HG03558 (cell line): ENCODE measurements around the gene NRXN3.

Experiments used
- ATAC-seq: cut with Tn5 transposase; IDR thresholded peaks from one replicate; pipeline ENCODE4 v1.9.1; 2021; ENCODE audit warnings: moderate number of reproducible peaks; ENCODE audit not compliant: unreplicated experiment; ENCODE audit errors: extremely low read depth

NRXN3 gene

GRCh38 chr14:78313499-78313898 is 143.3 kb downstream of the NRXN3 start:
- no peak for ATAC-seq

DNA sequence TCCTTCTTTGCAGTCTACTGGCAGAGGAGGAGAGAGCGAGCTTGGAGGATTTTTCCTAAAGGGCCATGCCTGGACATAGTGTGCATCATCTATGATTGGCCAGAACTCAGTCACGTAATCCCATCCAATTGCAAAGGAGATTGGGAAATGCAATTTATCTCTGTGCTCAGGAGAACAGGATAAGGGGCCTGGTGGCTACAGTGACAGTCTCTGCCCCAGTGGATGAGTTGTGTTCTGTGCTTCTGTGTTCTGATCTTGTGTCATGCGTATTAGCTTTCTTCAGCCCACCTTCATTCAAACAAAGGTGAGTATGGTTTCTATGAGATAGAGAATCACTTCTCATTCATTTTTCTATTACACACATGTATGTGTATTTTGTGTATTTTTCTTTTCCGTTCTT is 144.3 kb downstream of the NRXN3 start:
- no peak for ATAC-seq

DNA sequence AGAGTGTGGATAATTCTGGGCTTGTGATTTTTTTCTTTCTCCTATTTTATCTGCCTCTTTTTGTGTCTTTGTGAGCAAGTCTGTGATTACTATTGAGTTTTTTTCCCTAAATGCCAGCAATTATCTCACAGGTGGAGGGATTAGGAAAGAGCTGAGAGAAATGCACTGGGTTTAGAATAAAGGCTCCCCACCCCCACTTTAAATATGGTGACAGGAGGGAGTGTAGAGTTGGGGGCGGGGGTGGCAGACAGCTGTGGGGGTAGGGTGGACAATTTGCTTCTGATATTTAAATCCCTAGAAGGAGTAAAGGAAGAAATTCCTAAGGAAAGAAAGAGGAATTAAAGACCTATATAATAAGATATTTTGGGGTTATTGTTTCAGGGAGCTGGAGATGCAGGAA is 145.9 kb downstream of the NRXN3 start:
- ATAC-seq, result no peak

- no peak for ATAC-seq
Measured at GRCh38 chr14:78316786-78317185, 146.6 kb downstream of the NRXN3 start.

GRCh38 chr14:78319406-78319805 is 149.2 kb downstream of the NRXN3 start:
- no peak for ATAC-seq

- ATAC-seq, result no peak
Measured at GRCh38 chr14:78319887-78320635, 149.9 kb downstream of the NRXN3 start.

DNA sequence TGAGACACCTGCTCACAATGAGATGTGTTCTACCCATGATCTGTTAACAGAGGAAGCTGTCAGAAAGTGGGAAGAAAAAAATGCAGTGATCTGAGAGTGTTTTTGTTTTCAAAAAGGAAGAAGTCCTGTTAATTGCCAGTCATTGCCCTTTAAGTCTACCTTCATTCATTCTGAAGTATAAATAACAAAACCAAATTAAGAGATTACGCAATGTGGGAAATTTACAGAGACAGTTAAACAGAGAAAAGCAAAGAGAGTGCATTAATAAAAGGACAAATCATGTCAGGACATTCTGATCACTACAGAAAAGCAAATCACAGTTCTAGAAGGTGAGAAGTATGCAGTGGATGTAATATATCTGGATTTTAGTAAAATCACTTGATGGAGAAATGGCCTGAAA is 154.2 kb downstream of the NRXN3 start:
- no peak for ATAC-seq

DNA sequence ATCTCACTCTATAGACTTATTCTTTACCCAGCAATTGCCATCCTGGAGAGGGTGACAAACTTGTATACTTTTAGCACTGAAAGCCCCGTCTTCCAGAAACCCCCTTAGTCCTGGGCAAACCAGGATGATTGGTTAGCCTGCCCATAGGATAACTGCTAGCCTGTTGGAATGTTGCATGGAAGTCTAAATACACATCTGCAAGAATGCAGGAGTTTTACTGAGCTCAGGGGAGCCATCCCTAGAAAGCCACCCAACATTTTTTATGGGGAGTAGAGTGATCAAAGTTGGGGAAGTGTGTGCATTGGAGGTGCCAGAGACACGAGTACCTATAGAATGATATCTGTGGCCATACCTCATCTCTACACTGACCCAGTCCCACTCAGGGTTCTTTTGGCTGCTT is 155.7 kb downstream of the NRXN3 start:
- no peak for ATAC-seq

DNA sequence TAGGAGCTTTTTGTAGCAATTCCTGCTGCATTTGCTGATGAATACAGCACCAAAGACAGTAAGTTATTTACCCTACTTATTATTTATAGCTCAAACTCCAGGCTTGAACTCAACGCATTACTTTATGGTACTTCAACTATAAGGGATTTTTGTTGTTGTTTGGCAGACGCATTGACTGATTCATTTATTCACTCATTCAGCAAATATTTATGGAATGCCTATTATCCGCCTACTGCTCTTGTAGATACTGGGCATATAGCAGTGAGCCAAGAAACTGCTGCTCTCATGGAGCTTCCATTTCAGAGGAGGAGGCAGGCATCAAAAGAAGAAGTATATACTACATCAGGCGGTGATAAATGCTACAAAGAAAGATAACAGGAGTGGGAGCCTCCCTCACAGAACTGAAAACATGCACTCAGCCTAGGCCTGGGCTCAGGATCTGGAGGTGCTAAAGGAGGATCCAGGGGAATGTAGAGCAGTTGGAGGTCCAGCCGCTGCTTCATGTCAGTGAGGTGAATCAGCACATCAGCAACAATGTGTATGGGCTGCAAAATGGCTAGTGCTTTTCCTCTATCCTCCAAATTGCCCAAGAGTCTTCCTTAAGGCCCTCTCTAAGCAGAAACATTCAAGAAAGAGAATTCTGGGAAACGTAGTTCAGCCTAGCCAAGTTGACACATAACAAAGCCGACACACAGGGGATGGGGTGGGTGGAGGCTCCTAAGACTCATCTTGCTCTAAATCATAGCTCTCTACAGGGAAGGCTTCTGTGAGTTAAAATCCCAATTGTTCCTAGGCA is 157.5 kb downstream of the NRXN3 start:
- no peak for ATAC-seq

DNA sequence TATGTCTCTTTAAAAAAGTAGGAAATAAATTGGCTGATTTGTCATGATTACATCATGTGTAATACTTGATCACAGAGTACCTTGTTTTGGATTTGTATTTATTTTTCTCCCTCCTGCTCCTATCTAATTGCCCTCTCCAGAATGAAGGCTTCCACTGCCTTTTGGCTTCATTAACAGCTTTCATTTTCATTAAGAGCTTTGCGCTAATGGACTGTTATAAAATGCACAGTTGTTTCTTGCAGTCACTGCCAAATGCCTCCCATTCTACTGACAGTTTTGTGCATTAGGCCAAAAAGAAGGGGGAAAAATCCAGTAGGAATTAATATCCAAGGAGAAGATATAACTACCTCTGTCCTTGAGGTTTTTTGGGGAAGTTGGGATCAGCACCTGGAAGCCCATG is 159.2 kb downstream of the NRXN3 start:
- ATAC-seq, result no peak

DNA sequence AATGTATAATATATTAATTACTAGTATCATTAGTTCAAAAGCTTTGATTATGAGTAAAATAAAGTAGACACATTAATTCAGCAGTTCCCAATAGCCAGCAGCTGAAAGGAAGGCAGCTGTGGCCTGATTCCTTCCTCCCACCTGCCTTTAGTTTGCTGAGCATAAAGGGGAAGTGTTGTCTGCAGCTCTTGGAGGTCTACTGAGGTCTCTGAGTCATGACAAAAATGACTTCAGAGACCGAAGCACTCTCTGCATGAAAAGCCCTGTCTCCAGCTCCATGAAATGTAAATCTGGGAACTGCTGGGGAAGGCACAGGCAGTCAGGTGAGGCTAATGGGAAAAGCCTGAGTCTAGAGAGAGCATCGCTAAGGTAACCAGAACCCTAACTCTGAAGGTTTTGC is 165.4 kb downstream of the NRXN3 start:
- ATAC-seq, result no peak

- ATAC-seq, result no peak
Measured at GRCh38 chr14:78340250-78340649, 170.1 kb downstream of the NRXN3 start.

DNA sequence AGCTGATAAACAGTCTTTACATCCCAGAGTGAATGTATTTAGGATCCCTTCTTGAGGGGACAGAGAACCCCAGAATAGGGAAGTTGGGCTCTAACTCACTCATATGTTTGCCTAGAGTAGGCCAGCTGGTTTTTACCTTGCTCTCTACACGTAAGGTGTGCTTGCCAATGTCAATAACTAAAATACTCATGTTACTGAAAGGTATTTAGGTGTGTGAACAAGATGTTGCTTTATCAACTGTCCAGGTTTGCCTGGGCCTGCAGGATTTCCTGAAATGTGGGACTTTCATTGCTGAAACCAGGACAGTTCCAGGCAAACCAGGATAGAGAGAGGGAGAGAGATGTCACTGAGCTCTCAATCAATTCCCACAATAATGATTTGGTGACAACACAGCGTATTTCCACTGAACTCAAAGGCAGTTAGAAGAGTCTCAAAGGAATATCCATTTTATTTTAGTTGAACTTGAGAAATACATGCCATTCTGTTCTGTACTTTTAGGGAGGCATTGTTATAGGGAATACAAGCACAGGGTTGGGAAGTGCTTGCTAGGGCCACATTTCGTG is 171.7 kb downstream of the NRXN3 start:
- ATAC-seq, result no peak

GRCh38 chr14:78342879-78343278 is 172.7 kb downstream of the NRXN3 start:
- ATAC-seq, result no peak

DNA sequence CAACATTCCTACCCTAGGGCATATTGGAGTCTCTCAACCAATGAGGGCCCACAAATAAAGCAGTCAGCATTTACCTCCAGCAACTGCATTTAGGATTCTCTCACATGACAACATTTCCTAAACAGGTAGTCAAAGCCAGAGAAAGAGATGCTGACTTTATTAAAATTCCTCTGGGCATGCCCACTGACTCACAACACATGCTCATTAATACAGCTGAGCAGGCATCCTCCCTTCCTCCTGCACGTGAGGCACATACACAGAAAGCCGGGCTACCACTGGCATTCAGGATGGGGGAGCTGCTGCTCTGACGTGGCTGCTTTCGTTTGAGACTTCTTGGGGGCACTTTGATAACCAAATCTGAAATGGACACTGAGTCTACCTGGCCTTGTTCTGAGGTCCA is 174.1 kb downstream of the NRXN3 start:
- no peak for ATAC-seq

- ATAC-seq, result no peak
Measured at GRCh38 chr14:78345131-78345744, 175.1 kb downstream of the NRXN3 start.

DNA sequence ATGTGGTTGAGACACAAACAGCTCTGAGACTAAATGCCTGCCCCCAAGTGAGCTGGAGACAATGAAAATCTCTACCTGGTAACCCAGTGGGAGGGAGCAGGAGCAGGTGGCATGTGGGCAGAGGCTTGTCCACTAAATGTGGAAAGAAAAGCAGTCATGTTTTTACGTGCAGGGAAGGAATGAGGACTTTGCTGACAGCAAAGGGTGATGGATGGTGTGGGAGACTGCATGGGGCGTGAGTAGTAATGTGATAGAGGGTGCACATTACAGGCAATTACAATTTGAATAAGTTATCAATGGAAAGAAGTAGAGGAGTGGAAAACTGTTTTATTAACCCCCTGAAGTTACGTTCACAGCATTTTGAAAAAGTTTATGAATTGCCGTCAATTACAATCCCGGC is 176.6 kb downstream of the NRXN3 start:
- ATAC-seq, result no peak

DNA sequence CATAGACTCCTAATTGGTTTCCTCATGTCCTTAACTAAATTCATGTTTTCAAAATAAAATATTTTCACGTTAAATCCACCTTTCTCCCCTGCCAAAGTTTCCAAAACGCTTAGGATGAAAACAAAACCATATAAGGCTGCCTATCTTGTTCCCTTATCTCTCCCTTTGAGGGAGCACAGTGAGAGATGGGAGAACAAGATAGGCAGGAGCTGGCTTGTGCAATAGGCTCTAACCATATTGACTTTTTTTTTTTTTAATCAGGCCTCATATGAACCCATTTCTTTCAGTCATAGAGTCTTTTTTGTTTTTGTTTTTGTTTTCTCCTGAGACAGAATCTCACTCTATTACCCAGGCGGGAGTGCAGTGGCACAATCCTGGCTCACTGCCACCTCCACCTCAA is 184.9 kb downstream of the NRXN3 start:
- ATAC-seq, result no peak

DNA sequence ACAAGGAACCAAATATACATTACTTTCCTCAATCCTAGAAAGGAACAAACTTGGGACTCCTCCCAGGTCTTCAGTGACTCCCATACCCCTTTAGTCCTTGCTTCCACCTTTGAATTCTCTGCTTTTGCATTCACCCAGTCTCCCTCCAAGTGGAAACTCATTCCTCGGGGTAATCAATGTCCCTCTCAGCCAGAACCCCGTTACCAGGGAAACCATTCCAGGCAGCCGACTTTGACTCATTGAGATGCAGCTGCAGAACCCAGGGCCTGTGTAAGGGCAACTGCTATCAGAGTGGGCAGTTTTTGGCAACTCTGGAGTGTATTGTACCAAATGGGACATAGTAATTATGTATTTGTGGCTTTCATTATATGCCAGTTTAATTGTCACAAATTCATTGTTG is 186.2 kb downstream of the NRXN3 start:
- no peak for ATAC-seq

DNA sequence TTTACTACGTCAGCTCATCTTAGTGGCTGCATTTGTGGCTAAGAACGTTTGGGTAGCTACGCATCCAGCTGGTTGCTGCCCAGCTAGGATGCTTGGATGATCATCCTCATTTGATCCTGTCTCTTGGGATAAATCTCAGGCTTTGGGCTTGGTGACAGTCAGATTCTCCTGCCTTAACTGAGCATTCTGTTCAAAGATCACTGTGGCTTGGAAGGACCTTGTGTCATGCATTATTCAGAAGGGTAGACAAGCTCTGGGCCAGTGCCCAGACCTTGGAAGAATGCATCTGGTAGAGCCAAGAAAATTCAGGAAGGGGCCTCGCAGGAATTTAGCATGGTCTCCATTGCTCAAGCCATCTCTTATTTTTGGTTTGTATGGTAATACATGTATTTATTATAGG is 188.4 kb downstream of the NRXN3 start:
- ATAC-seq, result no peak

- no peak for ATAC-seq
Measured at GRCh38 chr14:78359581-78359980, 189.4 kb downstream of the NRXN3 start.
